NCI-H1092 treated with DMSO at 0.1 percent for 48 hours (cell line): ENCODE results near the gene IZUMO4.

Source experiments
- DNase-seq: peaks from one replicate; lab custom pipeline; 2025; lab: John Stamatoyannopoulos, UW

IZUMO4 gene, protein sequence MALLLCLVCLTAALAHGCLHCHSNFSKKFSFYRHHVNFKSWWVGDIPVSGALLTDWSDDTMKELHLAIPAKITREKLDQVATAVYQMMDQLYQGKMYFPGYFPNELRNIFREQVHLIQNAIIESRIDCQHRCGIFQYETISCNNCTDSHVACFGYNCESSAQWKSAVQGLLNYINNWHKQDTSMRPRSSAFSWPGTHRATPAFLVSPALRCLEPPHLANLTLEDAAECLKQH

DNA sequence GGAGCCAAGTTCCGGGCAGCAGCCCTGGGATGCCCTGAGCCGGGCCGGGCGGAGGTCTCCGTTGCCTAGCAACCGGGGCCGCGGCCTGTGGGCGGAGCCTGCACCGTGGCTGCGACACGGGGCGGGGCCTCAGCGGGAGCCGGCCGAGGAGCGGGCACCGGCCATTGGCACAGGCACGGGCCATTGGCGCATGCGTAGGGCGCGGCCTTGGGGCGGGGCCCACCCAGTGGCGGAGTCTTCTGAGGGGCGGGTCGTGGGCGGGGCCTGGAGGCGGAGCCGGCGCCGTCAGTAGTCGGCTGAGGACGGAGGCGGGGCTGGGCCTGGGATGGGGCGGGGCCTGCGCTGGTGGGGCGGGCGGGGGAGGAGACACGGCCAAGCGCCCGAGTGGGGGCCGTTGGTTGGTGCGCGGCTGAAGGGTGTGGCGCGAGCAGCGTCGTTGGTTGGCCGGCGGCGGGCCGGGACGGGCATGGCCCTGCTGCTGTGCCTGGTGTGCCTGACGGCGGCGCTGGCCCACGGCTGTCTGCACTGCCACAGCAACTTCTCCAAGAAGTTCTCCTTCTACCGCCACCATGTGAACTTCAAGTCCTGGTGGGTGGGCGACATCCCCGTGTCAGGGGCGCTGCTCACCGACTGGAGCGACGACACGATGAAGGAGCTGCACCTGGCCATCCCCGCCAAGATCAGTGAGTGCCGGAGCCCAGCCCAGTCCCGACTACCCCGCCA is at the start of gene IZUMO4:
Gene IZUMO4 (plus strand): TSS at position 436 of the 723 bp plus-strand sequence. CDS start 31 bp downstream, at position 467.
- DNase-seq = peak; percentile 94

DNA sequence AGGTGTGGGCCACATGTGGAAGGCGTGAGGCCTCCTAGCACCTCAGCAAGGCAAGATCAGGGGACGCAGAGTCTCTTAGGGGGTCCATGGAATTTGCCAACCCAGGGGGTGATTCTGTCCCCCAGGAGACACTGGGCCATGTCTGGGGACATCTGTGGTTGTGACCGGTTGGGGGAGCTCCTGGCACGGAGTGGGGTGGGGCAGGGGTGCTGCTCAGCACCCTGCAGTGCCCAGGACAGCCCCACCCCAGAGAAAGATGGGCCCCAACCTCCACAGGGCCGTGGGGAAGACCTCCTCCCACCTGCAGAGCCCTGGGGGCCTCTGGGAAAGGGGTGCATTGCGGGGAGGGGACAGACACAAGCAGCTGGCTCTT is 49.7 kb upstream of the IZUMO4 start:
- DNase-seq = no peak

DNA sequence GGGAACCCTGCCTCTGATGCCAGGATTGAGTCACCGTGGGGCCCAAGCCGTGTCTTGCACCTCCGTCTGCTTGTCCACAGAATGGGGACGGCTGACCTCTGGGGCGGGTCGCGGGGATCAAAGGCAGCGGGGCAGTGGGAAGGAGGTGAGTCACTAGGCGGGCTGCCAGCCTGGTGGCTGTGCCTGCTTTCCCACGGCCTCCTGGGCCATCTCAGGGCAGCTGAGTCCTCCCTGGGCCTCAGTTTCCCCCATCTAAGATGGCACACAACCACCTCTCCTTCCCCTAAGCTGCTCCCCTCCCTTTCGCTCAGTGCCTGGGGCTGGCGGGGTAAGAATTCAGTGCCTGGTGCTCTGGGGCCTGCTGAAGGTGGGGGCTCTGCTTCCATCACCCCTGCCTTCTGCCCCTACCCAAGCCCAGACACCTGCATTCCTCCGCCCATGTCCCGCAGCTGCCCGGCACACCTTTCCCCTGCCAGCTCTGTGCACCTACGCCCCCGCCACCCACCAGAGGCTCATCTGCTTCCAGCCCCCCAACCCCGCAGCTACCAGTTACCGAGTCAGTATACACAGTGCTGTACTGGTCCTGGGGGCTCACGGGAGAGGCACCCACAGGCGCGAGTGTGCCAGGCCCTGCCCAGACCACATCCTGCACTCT is 49.1 kb upstream of the IZUMO4 start:
- no peak for DNase-seq

DNA sequence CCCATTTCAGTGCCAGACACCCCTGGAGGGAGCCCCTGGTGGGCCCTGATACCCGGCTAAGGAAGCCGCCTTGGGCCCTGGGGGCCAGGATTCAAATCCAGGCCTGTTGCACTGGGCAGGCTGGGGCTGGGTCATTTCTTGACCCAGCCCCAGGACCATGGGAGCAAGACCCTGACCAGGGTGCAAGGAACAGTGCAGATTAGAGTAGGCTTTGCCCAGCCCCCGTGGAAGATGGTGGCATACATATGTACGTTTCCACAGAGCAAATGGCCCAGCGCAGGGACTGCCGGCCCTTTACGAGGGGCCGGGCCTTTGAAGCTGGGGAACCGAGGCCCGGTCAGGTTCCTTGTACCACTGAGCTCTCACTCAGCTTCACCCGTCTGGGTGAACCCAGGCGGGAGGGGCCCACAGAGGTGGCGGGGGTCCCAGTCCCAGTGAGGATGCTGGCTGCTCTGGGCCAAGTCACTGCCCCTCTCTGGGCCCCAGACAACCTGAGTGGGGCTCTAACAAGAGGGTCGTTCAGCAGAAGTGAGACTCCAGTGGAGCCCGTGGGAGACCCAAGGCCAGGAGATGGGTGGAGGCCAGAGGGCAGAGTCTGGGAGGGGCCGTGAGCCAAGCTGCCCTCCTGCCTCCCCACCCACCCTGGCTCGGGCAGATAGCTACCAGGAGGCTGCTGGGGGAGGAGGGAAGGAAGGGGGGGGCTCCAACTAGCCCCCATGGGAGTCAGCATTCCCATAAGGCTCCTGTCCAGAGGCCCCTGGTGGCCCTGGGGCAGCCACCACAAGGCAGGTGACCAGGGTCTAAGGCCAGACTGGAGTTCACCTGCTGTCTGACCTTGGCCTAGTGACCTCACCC is 48.4 kb upstream of the IZUMO4 start:
- no peak for DNase-seq

DNA sequence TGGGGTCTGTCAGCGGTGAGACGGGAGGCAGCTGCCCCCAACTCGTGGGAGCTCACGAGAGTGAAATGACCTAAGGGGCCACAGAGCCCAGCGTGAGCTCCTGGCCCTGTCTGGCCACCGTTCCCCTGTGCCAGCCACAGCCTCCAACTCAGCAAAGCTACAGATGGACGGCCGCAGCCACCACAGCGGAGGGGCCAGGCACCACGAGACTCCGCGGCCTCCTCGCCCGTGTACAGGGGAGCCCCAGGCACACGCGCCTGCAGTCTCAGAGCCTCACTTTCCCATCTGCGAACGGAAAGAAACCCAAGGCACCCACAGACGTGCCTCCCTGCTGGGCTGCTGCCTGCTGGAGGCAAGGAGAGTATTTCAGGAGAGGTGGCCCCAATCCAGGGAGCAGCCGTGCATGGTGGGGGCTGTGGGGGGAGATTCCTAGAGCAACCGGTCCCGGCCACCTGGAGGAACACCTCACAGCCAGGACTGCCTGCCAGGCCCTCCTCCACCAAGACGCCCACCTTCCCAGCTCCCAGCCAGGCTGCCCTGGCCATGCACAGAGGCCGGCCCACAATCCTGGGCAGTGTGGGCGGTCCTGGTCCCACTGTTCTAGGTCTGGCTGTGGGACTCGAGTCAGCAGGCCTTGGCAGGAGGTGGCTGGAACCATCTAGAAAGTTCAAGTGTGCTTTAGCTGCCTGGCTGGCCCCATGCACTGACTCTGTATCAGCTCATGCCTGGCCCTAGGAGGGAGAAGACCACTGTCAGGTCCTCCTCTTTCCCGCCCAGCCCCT is 47.6 kb upstream of the IZUMO4 start:
- DNase-seq = no peak

DNA sequence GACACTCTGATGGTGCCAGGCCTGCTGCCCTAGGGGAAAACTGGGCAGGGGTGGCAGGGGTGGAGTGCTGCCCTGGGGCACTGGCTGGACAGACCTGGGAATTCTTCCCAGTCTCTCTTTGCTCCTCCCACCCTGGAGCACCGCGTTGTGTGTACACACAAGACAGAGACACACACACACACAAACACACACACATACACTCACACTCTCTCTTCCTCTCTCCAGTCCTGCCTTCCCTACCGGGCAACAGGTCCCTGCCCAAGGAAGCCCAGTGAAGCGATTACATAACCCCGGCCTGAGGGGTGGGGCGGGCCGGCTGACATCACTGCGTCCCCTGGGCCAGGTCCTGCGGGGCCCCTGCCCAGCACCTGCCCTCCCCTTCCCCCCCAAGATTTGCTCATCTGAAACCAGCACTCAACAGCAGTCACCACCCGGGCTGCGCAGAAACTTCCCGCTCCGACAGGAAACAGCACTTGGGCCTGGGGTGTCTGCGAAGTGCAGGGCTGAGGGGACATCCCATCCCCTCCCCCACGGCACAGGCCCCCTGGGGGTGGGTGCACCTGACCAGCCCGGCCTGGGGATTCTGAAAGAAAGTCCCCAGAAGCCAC is 46.9 kb upstream of the IZUMO4 start:
- no peak for DNase-seq

DNA sequence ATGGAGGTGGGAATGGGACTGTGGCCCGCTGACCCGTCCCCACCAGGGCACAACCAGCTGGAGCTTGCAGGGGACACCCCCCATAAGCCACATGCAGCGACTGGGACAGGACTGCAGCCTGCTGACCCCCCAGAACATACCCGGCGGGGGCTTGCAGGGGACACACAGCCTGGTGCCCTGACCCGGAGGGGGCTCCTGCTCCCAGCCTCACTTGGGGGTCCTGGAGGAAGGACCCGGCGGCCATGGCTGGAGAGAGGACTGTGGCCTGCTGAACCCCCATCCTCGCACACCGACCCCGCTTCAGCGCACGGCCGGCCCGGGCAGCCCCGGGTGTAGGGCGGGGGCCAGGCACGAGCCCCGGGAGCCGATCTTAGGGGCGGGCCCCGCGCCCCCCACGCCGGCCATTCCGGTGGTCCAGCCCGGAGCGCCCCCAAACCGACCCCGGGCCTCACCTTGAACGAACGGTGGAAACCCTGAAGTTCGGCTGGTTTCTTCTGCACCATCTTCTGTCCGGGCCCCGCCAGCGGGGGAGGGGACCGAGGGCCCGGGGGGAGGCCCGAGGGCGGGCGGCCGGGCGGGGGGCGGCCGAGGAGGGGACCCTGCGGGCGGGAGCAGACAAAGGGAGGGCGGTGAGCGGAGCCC is 46.2 kb upstream of the IZUMO4 start:
- no peak for DNase-seq

DNA sequence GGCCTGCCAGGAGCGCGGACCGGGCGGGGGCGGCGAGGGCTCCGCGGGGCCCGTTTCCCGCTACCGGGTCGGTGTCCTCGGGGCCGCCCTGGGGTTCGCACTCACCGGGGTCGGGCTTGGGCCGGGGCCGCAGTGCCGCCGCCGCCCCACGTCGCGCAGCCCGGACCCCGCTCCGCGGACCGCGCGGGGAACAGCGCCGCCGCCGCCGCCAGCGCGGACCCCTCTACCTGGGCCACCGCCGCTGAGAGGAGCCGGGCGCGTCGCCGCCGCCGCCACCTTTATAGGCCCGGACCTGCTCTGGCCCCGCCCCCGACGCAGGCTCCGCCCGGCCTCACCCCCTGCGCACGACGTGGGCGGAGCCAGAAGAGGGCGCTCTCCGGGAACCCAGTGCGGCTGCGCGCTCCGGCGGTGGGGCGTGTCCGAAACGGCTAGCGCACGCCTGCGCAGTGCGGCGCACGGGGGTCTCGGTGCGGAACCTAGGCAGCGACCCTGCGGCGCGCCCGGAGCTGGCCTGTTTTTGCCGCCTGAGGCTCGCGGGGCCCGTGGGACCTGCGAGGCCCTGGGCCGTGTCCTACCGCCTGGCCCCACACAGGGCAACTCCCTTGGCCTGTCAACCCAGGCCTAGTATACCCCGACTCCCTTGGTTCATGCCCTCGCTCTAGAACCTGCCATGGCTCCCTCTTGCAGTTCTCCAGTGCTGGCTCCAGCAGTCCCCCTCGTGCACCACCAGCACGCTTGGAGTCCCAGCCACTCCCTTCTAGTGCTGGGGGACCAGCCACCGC is 45.5 kb upstream of the IZUMO4 start, which contains the start of gene MKNK2:
Gene MKNK2 (minus strand): TSS at position 254 of the 782 bp plus-strand sequence. CDS start 393 bp downstream, outside the sequence.
- peak; percentile 87 for DNase-seq

DNA sequence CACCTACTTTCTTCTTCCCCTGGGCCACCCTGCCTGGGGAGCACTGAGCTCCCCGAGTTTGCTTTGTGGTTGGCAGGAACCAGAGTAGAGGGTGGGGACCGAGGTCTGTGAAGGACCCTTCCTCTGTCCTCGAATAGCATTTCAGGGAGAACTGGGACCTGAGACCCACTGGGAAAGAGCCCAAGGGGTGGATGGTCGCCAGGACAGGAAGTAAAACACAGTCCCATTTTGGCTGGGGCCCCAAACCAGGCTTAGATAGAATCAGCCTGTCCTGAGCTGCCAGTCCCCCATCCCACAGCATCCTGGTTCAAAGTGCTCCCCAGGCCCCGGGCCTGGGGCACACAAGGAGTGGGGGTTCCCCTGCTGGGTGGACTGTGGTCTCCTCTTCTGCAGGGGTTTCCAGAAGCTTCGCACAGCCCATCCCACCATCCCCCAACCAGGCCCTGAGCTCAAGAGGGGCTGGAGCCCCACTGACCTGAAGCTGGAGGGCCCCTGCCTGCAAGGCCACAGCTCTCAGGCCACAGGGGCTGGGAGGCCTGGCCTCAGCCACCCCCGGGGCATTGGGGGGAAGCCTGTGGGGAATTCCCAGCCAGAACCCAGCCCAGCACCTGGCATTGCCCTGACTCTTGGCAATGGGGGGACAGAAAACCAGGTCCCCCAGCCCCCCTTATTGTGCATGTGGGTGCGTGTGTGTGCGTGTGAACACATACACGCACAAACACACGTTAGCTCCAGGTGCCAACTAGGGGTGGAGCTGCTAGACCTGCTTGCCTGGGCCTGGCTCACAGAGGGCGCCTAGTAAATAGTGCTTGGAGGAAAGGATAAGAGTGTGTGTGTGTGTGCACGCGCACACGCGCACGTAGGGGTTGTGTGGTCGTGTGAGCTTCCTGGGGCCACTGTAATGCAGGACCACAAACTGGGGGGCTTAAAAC is 44.7 kb upstream of the IZUMO4 start:
- DNase-seq = no peak

DNA sequence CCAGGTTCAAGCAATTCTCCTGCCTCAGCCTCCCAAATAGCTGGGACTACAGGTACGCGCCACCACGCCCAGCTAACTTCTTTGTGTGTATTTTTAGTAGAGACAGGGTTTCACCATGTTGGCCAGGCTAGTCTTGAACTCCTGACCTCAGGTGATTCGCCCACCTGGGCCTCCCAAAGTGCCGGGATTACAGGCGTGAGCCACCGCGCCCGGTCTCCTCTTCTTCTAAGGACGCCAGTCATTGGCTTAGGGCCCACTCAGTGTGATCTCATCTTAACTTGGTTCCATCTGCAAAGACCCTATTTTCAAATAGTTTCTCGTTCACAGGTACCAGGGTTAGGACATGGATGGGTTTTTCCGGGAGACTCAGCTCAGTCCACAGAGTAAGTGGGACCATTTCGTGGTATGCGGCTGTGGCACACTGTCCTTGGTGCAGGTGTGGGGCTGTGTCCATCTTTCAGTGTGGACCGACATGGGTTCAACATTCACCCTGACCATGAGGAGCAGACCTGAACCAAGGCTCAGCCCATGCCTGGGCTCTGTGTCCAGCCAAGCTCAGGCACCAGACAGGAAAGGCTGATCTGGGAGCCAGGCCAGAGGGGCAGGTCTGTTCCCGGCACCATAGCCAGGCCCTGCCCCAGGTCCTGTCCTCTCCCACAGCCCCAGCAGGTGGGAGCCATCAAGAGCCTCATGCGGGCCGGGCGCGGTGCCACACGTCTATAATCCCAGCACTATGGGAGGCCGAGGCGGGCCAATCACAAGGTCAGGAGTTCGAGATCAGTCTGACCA is 42.9 kb upstream of the IZUMO4 start:
- no peak for DNase-seq

DNA sequence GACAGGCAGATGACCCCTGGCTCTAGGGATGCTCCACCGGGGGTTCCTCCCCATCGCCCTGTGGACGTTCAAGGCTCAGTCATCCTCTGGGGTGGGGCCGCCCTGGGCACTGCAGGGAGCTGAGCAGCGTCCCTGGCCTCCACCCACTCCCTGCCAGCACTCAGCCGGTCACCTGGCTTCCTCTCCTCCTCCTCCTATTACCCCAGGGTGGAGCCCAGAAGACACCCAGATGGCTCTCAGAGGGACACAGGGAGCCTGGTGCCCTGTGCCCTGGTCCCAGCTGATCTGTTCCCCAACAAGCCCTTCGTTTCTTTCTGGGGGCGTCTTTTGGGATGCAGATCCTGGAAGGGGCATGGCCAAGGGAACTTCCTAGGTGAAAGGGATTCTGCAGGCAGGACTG is 42.0 kb upstream of the IZUMO4 start:
- DNase-seq = no peak

DNA sequence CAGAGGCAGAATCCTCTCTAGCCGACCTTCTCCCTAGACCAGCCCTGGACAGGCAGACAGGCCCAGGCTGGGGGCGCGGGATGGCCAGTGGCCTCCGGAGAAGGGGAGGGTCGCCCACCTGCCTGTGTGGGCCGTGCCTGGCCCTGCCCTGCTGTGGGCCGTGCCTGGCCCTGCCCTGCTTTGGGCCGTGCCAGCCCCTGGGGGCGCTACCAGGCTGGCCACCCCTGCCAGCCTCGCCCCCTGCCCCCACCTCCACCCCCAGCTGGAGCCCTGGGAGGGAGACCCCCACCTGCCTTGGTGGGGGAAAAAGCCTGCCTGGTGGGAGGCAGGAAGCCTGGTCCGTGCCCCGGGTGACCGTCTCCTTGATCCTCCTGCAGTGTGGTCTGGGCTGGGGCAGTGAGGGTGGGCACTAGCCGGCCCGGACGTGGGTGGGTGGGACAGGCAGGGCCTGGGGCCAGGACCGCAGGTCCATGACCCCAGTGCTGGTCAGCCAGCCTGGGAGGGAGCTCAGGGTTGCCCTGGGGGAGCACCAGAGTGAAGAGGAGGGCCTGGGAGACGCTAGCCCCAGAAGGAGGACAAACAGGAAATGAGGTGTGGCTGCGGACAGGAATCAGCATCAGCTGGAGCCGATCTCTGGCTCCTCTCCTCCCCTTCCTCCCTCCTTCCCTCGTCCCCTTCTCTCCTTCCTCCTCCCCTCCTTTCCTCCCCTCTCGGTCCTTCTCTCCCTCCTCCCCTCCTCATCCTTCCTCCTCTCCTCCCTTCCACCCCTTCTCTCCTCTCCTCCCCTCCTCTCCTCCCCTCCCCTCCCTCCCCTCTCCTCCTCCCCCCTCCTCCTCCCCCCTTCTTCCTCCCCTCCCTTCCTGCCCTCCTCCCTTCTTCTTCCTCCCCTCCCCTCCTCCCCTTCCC is 40.5 kb upstream of the IZUMO4 start:
- no peak for DNase-seq

DNA sequence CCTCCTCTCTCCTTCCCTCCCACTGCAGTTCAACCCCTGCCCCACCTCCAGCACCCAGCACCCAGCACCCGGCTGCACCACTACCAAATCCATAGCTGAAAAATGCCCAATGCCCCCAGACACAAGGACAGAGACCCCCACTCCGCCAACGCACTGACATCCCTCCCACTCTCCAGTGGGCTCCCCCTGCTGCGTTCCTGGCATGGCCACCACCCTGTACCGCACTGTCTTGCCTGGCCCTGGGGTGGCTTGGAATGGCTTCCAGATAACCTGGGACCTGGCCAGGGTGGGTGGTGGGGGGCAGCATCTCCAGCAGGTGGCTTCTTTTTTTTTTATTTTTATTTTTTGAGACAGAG is 39.9 kb upstream of the IZUMO4 start:
- no peak for DNase-seq

DNA sequence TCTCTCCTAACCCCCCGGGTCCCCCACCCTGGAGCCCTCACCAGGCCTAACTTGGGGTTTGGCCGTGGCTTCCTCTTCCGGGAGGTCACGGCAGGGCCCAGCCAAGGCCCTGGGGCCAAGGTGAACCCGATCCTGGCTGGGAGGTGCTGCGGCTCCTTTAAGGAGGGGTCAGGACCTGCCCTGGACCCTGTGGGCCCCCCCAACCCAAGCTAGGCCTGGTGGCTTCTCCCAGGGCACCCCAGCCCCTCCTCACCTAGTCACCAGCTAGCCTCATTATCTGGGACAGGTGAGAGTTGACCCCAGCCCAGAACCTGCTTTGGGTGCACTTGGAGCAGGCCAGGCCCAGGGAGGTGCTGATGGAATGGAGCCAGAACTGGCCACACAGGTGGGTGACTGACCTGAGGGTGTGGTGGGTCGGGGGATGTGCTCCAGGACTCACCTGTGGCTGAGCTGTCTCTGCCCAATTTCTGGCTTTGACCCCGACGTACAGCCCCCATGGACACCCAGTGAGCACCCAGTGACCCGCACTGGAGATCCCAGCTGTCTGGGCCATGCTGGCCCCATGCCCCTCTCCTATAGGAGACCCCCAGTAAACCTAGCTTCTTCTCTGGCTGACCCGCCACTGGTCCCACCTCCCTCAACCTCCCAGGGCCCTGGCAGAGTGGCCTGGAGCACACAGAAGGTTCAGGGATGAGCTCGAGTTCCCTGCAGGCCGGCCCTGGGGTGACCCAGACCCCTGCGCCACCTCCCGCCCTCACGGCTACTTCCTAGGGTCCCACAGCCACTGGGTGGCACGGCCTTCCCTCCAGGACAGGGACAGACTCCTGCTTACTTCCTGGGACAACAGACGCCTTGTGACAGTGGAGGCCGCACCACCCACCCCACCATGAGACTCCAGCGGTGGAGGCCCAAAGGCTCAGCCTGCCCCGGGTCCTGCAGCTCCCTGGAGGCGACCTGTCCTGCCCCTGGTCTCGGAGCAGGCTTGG is 38.9 kb upstream of the IZUMO4 start:
- DNase-seq = no peak
